Measurements from ENCODE around the gene MRPL11. TPM values are rescaled to one million over a fixed set of nuclear protein-coding genes. Genes with fewer than 3 reads are reported as not detected.

Gene MRPL11
- total and polyA plus RNA-seq, 2 of the 13 experiments (the other 11 are each of a cell fraction or from before 2014, with no cell fraction given), result 72.9 to 176 TPM

DNA sequence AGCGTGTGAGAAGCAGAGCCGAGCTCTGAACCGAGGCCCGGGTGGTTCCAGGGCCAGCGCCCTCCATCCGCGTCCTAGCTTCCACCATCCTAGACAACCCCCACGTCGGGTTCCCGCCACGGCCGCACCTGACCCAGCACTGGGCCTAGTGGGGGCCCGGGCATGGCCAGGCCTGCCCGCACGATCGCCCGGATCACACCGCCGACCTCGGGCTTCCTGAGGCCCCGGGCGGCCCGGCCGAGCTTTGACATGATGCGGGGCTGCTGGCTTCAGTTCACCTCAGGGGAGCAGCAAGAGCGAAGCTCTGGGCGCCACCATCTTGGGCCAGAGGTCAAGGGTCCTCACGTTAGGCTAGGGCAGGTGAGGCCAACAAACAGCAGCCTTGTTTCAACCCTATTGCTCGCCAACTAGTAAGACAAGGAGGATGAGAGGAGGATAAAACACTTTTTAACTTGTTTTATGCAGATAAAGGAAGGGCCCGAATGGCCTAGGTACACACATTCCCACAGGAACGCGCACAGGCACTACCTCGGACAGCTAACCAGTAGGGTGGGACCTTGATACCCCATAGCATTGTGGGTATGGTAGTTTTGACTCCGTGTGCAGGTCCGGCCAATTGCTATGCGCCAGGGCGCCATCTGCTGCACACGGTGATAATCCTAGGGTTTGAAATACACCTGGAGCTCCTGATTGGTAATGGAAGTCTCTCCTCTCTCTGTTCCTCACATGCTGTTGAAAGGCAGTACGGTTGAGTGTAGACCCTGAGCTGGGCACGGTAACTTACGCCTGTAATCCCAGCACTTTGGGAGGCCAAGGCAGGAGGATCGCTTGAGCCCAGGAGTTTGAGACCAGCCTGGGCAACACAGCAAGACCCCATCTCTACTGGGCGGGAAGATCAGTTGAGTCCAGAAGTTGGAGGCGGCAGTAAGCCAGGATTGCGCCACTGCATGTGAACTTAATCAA, at the start of gene MRPL11 (continued):
- TF ChIP-seq GABPA (IDR thresholded peaks at IDR 0.05; ENCODE audit: low read depth, low read length) (no peak), GABPA (CRISPR knock-in tag; IDR thresholded peaks at IDR 0.05; ENCODE audit: low read depth) (peak; percentile 71), ARNT2 (CRISPR knock-in tag; IDR thresholded peaks at IDR 0.05; ENCODE audit: low read depth) (no peak), DNMT3B (CRISPR knock-in tag; conservative IDR thresholded peaks at IDR 0.05) (peak; percentile 38; the same call in 1 of the 2 replicates), FOXO1 (CRISPR knock-in tag; IDR thresholded peaks at IDR 0.05) (peak; percentile 10; the same call in 1 of the 2 replicates), PCBP1 (IDR thresholded peaks at IDR 0.05; ENCODE audit: borderline replicate concordance, low read depth, low read length) (no peak), REXO4 (CRISPR knock-in tag; IDR thresholded peaks at IDR 0.05; ENCODE audit: borderline replicate concordance) (no peak), SETDB1 (CRISPR knock-in tag; IDR thresholded peaks at IDR 0.05; ENCODE audit: borderline replicate concordance) (no peak), TAF1 (CRISPR knock-in tag; IDR thresholded peaks at IDR 0.05) (peak; percentile 90), ZNF501 (CRISPR knock-in tag; IDR thresholded peaks at IDR 0.05) (peak; percentile 91), MTF1 (CRISPR knock-in tag; IDR thresholded peaks at IDR 0.05) (no peak), PCBP2 (optimal IDR thresholded peaks at IDR 0.05; ENCODE audit: low read depth, low read length, poor library complexity, severe bottlenecking) (no peak), ZNF547 (CRISPR knock-in tag; IDR thresholded peaks at IDR 0.05) (peak; percentile 79; the same call in 1 of the 2 replicates), HNRNPL (IDR thresholded peaks at IDR 0.05; ENCODE audit: low read depth, low read length) (no peak), ZKSCAN5 (CRISPR knock-in tag; IDR thresholded peaks at IDR 0.05) (no peak), ETV6 (CRISPR knock-in tag; conservative IDR thresholded peaks at IDR 0.05) (0 out of 2 replicates have a peak, but pooled peaks have one; percentile 44), PHF20 (CRISPR knock-in tag; IDR thresholded peaks at IDR 0.05) (peak; percentile 93), SMAD3 (CRISPR knock-in tag; IDR thresholded peaks at IDR 0.05) (0 out of 2 replicates have a peak, but pooled peaks have one; percentile 41), SP2 (CRISPR knock-in tag; IDR thresholded peaks at IDR 0.05) (no peak)
- TF ChIP-seq, protein P1, sequence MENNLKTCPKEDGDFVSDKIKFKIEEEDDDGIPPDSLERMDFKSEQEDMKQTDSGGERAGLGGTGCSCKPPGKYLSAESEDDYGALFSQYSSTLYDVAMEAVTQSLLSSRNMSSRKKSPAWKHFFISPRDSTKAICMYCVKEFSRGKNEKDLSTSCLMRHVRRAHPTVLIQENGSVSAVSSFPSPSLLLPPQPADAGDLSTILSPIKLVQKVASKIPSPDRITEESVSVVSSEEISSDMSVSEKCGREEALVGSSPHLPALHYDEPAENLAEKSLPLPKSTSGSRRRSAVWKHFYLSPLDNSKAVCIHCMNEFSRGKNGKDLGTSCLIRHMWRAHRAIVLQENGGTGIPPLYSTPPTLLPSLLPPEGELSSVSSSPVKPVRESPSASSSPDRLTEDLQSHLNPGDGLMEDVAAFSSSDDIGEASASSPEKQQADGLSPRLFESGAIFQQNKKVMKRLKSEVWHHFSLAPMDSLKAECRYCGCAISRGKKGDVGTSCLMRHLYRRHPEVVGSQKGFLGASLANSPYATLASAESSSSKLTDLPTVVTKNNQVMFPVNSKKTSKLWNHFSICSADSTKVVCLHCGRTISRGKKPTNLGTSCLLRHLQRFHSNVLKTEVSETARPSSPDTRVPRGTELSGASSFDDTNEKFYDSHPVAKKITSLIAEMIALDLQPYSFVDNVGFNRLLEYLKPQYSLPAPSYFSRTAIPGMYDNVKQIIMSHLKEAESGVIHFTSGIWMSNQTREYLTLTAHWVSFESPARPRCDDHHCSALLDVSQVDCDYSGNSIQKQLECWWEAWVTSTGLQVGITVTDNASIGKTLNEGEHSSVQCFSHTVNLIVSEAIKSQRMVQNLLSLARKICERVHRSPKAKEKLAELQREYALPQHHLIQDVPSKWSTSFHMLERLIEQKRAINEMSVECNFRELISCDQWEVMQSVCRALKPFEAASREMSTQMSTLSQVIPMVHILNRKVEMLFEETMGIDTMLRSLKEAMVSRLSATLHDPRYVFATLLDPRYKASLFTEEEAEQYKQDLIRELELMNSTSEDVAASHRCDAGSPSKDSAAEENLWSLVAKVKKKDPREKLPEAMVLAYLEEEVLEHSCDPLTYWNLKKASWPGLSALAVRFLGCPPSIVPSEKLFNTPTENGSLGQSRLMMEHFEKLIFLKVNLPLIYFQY (CRISPR knock-in tag; IDR thresholded peaks at IDR 0.05; ENCODE audit: borderline replicate concordance), result 0 out of 2 replicates have a peak, but pooled peaks have one; percentile 54
- TF ChIP-seq, protein P2, sequence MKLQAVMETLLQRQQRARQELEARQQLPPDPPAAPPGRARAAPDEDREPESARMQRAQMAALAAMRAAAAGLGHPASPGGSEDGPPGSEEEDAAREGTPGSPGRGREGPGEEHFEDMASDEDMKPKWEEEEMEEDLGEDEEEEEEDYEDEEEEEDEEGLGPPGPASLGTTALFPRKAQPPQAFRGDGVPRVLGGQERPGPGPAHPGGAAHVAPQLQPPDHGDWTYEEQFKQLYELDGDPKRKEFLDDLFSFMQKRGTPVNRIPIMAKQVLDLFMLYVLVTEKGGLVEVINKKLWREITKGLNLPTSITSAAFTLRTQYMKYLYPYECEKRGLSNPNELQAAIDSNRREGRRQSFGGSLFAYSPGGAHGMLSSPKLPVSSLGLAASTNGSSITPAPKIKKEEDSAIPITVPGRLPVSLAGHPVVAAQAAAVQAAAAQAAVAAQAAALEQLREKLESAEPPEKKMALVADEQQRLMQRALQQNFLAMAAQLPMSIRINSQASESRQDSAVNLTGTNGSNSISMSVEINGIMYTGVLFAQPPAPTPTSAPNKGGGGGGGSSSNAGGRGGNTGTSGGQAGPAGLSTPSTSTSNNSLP (IDR thresholded peaks at IDR 0.05; ENCODE audit: low read depth, low read length), result 0 out of 2 replicates have a peak, but pooled peaks have one; percentile 29
- TF ChIP-seq, protein P3, sequence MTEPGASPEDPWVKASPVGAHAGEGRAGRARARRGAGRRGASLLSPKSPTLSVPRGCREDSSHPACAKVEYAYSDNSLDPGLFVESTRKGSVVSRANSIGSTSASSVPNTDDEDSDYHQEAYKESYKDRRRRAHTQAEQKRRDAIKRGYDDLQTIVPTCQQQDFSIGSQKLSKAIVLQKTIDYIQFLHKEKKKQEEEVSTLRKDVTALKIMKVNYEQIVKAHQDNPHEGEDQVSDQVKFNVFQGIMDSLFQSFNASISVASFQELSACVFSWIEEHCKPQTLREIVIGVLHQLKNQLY (CRISPR knock-in tag; IDR thresholded peaks at IDR 0.05), result peak; percentile 44; the same call in 1 of the 2 replicates
- TF ChIP-seq, protein P4, sequence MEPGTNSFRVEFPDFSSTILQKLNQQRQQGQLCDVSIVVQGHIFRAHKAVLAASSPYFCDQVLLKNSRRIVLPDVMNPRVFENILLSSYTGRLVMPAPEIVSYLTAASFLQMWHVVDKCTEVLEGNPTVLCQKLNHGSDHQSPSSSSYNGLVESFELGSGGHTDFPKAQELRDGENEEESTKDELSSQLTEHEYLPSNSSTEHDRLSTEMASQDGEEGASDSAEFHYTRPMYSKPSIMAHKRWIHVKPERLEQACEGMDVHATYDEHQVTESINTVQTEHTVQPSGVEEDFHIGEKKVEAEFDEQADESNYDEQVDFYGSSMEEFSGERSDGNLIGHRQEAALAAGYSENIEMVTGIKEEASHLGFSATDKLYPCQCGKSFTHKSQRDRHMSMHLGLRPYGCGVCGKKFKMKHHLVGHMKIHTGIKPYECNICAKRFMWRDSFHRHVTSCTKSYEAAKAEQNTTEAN (CRISPR knock-in tag; conservative IDR thresholded peaks at IDR 0.05), result no peak

Measured in HepG2 (cell line).